ENCODE measurements around the gene CFAP100.

CFAP100 gene

GRCh38 chr3:126414406-126414805 is 19.7 kb downstream of the CFAP100 start:
- no peak for TF ChIP-seq CTCF (conservative IDR thresholded peaks at IDR 0.05; ENCODE audit: low read length)
- H3K4me3 ChIP-seq (ENCODE audit: low read length) = no peak overlapping the region

DNA sequence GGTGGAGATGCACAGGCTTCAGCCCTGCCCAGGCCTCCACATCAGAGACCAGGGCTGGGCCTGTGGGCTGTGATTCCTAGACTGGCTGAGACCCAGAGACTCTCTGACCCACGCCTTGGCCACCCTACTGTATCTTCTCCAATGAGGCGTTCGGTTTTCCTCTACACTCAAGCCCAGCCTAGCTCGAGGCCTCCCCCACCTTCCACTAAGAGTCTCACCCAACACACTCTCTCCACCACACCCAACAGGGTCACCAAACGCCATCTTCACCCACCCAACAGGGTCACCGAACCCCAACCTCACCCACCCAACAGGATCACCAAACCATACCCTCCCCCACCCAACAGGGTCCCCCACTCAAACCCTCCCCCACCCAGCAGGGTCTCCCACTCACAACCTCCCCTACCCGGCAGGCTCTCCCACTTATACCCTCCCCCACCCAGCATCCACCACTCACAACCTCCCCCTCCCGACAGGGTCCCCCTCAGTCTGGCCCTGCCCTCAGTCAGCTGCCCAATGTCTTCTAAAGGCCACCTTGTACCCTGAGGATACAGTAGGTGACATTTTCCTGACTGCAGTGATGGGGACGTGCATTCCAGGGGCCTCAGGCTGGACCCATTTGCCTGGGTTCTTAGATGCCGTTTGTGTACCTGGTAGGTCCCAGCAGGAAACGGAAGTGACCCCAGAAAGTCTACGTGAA is 20.4 kb downstream of the CFAP100 start:
- TF ChIP-seq CTCF (conservative IDR thresholded peaks at IDR 0.05; ENCODE audit: low read length) = no peak
- H3K4me3 ChIP-seq (ENCODE audit: low read length) = no peak overlapping the region
- no peak for DNase-seq (ENCODE audit: low read depth)

More at GRCh38 chr3:126414406-126414805, 19.7 kb downstream of the CFAP100 start:
- no peak for DNase-seq (ENCODE audit: low read depth)

- H3K4me3 ChIP-seq (ENCODE audit: low read length) = no peak overlapping the region
- DNase-seq (ENCODE audit: low read depth) = no peak
- no peak for TF ChIP-seq CTCF (conservative IDR thresholded peaks at IDR 0.05; ENCODE audit: low read length)
Measured at GRCh38 chr3:126415661-126416591, 21.2 kb downstream of the CFAP100 start.

- no peak for DNase-seq (ENCODE audit: low read depth)
- no peak overlapping the region for H3K4me3 ChIP-seq (ENCODE audit: low read length)
- TF ChIP-seq CTCF (conservative IDR thresholded peaks at IDR 0.05; ENCODE audit: low read length) = no peak
Measured at GRCh38 chr3:126416943-126417342, 22.2 kb downstream of the CFAP100 start.

DNA sequence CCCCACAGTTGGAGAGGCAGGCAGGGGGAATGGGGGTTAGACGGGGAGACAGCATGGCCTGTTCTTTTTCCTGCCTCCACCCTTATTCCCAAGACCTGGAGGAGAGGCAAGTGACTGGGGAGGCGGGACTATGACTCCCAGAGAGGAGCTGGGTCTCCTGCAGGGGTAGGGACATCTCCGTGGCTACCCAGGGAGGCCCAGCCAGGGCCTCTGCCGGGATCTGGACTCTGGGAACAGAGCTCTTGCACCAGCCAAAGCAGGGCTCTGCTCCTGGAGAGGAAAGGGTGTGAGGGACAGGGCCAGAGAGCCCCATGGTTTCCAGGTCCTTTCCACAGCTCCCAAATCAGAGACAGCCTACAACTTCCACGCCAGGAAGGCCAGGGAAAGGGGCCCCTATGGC is 22.8 kb downstream of the CFAP100 start:
- no peak for DNase-seq (ENCODE audit: low read depth)
- no peak overlapping the region for H3K4me3 ChIP-seq (ENCODE audit: low read length)
- TF ChIP-seq CTCF (conservative IDR thresholded peaks at IDR 0.05; ENCODE audit: low read length) = no peak

DNA sequence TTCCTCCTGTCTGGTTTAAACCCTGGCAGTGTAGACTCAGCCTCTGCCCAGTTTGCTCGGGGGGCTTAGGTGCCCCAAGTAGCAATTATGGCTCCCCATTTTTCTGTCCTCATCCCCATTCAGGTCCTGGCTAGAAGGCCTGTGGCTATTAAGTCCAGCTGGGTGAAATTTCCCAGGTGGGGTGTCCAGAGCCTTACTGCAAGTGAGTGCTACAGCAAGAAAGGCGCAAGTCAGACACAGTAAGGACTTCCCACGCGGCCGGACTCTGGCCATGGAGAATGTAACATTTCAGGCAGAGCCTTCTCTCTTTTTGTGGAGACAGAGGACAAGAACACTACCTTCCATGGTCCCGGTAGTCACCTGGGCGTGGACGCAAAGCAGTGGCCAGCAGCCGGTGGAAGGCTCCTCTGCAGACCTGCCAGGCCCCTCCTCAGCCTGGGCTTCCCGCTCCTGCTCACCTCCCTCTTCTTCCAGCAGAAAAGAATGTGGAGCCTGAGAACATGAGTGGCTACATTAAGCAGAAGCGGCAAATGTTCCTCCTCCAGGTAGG is 23.3 kb downstream of the CFAP100 start:
- no peak overlapping the region for H3K4me3 ChIP-seq (ENCODE audit: low read length)
- no peak for DNase-seq (ENCODE audit: low read depth)
- no peak for TF ChIP-seq CTCF (conservative IDR thresholded peaks at IDR 0.05; ENCODE audit: low read length)
